NCI-H128 (cell line): ENCODE measurements around the gene ZKSCAN1.
"Not testable (repeated sequence)": the region's sequence is repeated elsewhere in the genome, so short reads cannot be mapped to it uniquely, and the experiment has no call there.

ENCODE experiments used
- DNase-seq: peaks from one replicate; lab custom pipeline; 2025; ENCODE audit not compliant: unreplicated experiment; lab: John Stamatoyannopoulos, UW

Gene ZKSCAN1

GRCh38 chr7:100000239-100000638, 15.2 kb upstream of the ZKSCAN1 start:
- no peak for DNase-seq

DNA sequence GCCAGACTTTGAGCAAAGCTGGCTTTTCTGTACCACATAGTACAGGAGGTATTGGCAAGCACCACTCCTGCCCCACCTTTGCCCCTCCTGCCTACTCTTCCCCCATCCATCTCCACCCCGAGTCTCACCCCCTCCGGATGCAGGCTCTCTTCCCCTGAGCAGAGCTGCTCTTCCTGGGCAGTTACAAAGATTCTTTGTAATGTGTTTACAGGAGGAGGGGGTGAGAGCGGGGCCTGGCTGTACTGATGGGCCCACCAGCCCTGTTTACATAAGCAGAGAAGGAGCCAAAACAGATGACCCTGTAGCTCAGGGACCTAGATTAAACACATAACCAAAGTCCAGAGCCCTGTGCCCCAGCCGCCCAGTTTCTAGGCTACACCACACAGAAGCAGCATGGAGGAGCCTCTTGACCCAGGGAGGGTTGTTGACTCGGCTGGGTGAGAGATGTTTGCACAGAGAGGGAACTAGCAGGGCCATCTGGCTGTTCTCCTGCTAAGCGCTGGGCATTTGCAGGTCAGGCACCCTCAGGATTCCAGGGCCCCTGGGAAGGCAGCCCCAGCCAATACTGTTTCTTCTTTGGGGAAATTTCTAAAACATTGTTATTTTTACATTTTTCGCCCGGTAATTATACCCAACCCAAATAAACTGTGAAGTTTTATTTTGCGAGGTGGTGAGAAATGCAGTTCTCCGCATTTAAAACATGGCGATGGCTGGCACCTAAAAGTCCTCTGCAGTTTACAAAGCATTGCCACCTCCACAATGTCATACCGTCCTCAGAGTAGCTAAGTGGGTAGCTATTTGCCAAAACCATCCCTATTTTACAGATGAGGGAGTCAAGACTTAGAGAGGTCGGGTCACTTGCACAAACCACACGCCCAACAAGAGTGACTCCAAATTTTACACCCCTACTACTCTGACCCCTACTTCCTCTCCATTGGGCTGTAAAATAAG, 11.4 kb upstream of the ZKSCAN1 start:
- no peak for DNase-seq

DNA sequence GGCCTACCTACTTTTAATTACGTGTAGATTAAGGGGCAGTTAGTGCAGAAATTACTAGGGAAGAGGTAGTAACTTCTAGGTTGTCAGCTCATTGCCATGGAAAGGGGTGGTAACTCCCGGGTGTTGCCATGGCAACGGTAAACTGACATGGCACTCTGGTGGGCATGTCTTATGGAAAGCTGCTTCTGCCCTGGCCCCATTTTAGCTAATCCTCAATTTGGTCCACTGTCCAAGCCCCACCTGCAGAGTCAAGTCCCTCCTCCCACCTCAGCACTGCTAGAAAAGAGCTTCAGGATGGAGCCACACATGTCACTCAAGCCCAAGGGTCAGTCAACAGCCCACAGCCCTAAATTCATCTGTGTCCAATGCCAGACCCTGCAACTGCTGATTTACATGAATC, 7.5 kb upstream of the ZKSCAN1 start:
- DNase-seq = no peak

- no peak for DNase-seq
These were observed 6.9 kb upstream of the ZKSCAN1 start for GRCh38 chr7:100008525-100008924.

DNA sequence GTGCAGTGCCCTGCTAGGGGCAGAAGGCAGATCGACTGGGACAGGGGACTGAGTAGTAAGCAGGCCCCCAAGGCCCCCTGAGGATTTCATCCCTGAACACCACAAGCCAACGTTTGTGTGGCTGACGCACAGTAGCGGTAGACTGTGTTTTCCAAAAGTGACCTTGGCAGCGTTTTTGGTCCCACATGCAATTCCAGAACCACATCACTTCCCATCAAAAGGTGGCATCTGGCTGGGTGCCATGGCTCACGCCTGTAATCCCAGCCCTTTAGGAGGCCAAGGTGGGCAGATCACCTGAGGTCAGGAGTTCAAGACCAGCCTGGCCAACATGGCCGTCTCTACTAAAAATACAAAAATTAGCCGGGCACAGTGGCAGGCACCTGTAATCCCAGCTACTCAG, 5.4 kb upstream of the ZKSCAN1 start:
- DNase-seq = not testable (repeated sequence)

GRCh38 chr7:100010901-100011300, 4.5 kb upstream of the ZKSCAN1 start:
- no peak for DNase-seq

DNA sequence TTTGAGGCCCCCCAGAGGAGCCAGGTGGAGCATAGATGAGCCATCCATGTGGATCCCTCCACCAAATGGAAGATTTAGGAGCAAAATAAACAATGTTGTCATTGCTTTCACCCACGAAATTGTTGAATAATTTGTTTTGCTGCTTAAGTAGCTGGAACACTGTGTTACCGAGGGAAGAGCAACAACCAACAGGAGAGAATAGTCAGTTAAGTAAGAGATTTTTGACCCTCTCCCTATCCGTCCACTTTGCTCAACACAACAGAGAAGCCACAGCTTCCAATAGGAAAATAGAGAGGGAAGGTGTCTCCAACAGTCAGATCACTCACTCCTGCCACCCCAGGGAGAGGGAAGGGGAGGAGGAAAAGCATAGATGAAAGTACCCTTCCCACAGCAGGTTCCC, 3.9 kb upstream of the ZKSCAN1 start:
- DNase-seq = no peak

GRCh38 chr7:100012385-100013327, 2.7 kb upstream of the ZKSCAN1 start:
- DNase-seq = not testable (repeated sequence)

DNA sequence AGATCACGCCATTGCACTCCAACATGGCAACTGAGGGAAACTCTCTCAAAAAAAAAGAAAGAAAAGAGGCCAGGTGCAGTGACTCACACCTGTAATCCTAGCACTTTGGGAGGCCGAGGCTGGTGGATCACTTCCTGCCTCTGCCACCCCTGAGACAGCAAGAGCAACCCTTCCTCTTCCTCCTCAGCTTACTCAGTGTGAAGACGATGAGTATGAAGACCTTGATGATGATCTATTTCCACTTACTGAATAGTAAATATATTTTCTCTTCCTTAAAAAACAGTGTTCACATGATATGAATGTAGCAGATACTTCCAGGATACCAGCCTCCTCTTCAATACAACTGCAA, 2.1 kb upstream of the ZKSCAN1 start:
- no peak for DNase-seq

- no peak for DNase-seq
These were observed 962 bp downstream of the ZKSCAN1 start for GRCh38 chr7:100016215-100016901.

- DNase-seq = no peak
These were observed 1.9 kb downstream of the ZKSCAN1 start for GRCh38 chr7:100017300-100017699.

DNA sequence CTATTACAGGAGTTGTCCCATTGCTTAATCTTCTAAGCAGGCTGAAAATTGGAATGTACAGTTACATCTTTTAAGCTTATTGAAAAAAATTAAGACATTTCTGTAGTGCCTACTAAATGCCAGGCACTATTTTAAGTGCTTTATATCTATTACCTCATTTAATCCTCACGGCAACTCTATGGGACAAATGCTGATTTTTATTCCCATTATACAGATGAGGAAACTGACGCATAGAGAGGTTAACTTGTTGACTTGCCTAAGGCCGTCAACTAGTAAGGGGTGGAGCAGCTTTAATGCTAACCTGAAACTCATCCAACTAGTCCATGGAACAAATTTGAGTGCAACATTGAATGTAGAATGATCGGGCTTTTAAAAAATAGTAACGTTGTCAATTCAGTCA, 2.5 kb downstream of the ZKSCAN1 start:
- no peak for DNase-seq

DNA sequence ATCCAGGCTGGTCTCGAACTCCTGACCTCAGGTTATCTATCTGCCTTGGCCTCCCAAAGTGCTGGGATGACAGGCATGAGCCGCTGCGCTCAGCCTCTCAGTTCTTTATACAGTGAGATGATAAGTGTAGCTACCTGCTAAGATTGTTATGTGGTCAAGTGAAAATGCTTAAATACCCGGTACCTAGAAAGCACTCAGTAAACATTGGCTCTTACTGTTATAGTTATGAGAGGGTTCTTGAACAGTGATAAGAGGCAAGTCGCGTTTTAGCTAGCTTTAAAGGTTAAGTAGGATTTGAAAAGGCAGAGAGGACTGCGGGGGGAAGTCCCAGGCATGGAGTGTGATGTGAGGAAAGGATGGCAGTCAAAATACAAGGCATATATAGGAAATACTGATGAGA, 4.5 kb downstream of the ZKSCAN1 start:
- DNase-seq = no peak

GRCh38 chr7:100021297-100021696, 5.9 kb downstream of the ZKSCAN1 start:
- no peak for DNase-seq

DNA sequence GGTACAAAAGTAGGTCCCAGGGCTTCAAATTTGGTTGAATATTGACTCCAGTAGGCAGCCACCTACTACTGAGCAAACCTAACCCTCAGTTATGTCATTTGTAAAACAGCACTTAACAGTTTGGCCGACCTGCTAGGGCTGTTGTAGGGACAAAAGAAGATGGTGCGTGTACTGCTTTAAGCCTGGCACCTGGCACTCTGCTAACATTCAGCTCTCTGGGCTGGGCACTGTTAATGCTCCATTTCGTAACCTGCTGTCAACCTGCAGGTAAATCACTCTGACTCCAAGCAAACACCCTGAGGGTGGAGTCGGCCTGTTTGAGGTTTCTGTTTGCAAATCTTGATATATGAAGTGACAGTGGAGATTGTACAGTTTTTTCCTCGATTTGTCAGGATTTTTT, 7.2 kb downstream of the ZKSCAN1 start:
- no peak for DNase-seq

DNA sequence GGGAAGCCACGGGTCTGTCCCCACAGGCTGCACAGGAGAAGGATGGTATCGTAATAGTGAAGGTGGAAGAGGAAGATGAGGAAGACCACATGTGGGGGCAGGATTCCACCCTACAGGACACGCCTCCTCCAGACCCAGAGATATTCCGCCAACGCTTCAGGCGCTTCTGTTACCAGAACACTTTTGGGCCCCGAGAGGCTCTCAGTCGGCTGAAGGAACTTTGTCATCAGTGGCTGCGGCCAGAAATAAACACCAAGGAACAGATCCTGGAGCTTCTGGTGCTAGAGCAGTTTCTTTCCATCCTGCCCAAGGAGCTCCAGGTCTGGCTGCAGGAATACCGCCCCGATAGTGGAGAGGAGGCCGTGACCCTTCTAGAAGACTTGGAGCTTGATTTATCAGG, 8.1 kb downstream of the ZKSCAN1 start:
- DNase-seq = no peak

DNA sequence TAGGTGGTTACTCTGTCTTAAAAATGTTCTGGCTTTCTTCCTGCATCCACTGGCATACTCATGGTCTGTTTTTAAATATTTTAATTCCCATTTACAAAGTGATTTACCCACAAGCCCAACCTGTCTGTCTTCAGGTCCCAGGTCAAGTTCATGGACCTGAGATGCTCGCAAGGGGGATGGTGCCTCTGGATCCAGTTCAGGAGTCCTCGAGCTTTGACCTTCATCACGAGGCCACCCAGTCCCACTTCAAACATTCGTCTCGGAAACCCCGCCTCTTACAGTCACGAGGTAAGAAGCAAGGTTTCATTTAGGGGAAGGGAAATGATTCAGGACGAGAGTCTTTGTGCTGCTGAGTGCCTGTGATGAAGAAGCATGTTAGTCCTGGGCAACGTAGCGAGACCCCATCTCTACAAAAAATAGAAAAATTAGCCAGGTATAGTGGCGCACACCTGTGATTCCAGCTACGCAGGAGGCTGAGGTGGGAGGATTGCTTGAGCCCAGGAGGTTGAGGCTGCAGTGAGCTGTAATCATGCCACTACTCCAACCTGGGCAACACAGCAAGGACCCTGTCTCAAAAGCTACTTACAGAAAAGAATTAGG, 8.7 kb downstream of the ZKSCAN1 start:
- DNase-seq = no peak

DNA sequence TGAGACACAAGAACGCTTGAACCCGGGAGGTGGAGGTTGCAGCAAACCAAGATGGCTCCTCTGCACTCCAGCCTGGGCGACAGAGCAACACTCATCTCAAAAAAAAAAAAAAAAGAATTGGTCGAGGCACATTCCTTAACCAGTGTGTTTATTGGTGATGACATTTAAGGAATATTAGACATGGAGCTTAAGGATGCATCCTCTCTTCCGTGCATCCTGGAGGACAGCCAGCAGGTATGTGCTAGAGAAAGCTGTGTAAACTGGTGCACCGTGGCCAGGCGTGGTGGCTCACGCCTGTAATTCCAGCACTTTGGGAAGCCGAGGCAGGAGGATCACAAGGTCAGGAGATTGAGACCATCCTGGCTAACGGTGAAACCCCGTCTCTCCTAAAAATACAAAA, 11.8 kb downstream of the ZKSCAN1 start:
- DNase-seq = no peak

GRCh38 chr7:100029596-100029995, 14.2 kb downstream of the ZKSCAN1 start:
- no peak for DNase-seq

DNA sequence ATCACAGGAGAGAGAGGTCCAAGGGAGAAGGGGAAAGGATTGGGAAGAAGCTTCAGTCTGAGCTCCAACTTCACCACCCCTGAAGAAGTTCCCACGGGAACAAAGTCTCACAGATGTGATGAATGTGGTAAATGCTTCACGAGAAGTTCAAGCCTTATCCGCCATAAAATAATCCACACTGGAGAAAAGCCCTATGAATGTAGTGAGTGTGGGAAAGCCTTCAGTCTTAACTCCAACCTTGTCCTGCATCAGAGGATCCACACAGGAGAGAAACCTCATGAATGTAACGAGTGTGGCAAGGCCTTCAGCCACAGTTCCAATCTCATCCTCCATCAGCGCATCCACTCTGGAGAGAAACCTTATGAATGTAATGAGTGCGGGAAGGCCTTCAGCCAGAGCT, 18.1 kb downstream of the ZKSCAN1 start:
- no peak for DNase-seq
